Astrocyte (in vitro differentiated cells and primary cell): ENCODE measurements around the gene TMEM150A.

Experiments
- CTCF ChIP-seq: IDR thresholded peaks from 2 replicates; pipeline ENCODE4 v1.5.1; 2011; ENCODE audit warnings: low read depth, mild to moderate bottlenecking, inconsistent platforms, low read length, moderate library complexity; ENCODE audit not compliant: insufficient read depth
- EZH2 ChIP-seq: IDR thresholded peaks from 2 replicates; pipeline ENCODE4 v1.6.1; 2012; ENCODE audit warnings: mild to moderate bottlenecking, low read length, inconsistent platforms; ENCODE audit not compliant: insufficient read depth

GRCh38 chr2:85598594-85599340 is 3.7 kb downstream of the TMEM150A start:
- no peak for TF ChIP-seq CTCF
- no peak for TF ChIP-seq EZH2
